Skeletal muscle tissue (tissue), 4 donors: ENCODE data around the gene IFIT1B. TPM values are rescaled to one million over a fixed set of nuclear protein-coding genes. Genes with fewer than 3 reads are reported as not detected.
"Not testable (repeated sequence)": the region's sequence is repeated elsewhere in the genome, so short reads cannot be mapped to it uniquely, and the experiment has no call there.

Source experiments
- H3K27ac ChIP-seq: one replicate; pipeline ENCODE4 v1.7.0; 2013; ENCODE audit warnings: mild to moderate bottlenecking, low read depth, low read length, inconsistent platforms
- H3K27me3 ChIP-seq, 3 donors: one replicate each; pipeline ENCODE4 v1.7.0; 2013; ENCODE audit warnings: low read length in 3 of 3; ENCODE audit not compliant: control insufficient read depth in 3 of 3, insufficient read depth in 3 of 3
- H3K36me3 ChIP-seq, 3 donors: one replicate each; pipeline ENCODE4 v1.7.0; 2013; ENCODE audit warnings: low read length in 3 of 3; ENCODE audit not compliant: control insufficient read depth in 3 of 3, insufficient read depth in 3 of 3
- H3K4me1 ChIP-seq, 3 donors: one replicate each; pipeline ENCODE4 v1.7.0; 2013; ENCODE audit warnings: low read length in 3 of 3, mild to moderate bottlenecking in 3 of 3; ENCODE audit not compliant: control insufficient read depth in 3 of 3, insufficient read depth in 3 of 3
- H3K4me3 ChIP-seq, 3 donors: one replicate each; pipeline ENCODE4 v1.7.0; 2013; ENCODE audit warnings: low read length in 3 of 3
- H3K9ac ChIP-seq, 3 donors: one replicate each; pipeline ENCODE4 v1.7.0; 2013; ENCODE audit warnings: low read length in 3 of 3, mild to moderate bottlenecking in 3 of 3, moderate library complexity in 2 of 3, low read depth in 1 of 3
- H3K9me3 ChIP-seq, 3 donors: one replicate each; pipeline ENCODE4 v1.7.0; 2013; ENCODE audit warnings: low read length in 3 of 3; ENCODE audit not compliant: control insufficient read depth in 3 of 3
- total RNA-seq: library from RNA; depleted of rRNA; stranded (reverse); fragments of >200 nt; gene quantifications from one replicate; pipeline ENCODE4 v1.2.3, GENCODE V29; 2014
- donor health status: Osteomylitis.

The IFIT1B gene
- total RNA-seq, 1 donor from 2014 or later = 2.1 TPM

GRCh38 chr10:89348481-89348880 is 29.4 kb upstream of the IFIT1B start:
- H3K36me3 ChIP-seq = no peaks in the 10 kb centered on the region
- no peaks in the 10 kb centered on the region for H3K27me3 ChIP-seq
- no peak overlapping the region for H3K9ac ChIP-seq
- H3K27ac ChIP-seq = peak overlapping the region; percentile 57
- H3K4me1 ChIP-seq = peaks cover 25 to 34% (median 25%) of the 10 kb centered on the region in 3 donors
- no peak overlapping the region for H3K4me3 ChIP-seq
- no peaks in the 10 kb centered on the region for H3K9me3 ChIP-seq

DNA sequence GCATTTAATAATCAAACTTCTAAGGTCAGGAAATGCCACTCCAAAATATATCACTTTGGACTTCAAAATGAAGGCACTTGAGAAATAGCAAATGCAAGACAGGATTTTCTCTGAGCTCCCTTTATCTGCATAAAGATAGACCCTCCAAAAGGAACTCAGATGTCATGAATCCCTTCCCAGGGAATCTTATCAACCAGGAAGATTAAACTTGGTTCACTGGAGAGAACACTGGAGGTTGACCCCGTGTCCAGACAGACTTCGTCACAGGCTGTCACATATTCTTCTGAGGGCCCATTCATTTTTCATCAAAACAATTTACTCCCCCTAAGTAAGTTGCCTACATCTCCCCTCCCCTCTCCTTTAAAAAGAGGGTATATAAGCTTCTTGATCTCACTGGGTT is 28.9 kb upstream of the IFIT1B start:
- Histone ChIP-seq H3K27ac (no peak overlapping the region), H3K27me3 (no peaks in the 10 kb centered on the region), H3K4me1 (peaks cover 25 to 34% (median 25%) of the 10 kb centered on the region in 3 donors), H3K9me3 (no peaks in the 10 kb centered on the region), H3K36me3 (no peaks in the 10 kb centered on the region), H3K9ac (no peak overlapping the region), H3K4me3 (no peak overlapping the region)

GRCh38 chr10:89350631-89351315 is 27.1 kb upstream of the IFIT1B start:
- not testable (repeated sequence) for H3K9me3 ChIP-seq, H3K36me3 ChIP-seq, H3K27me3 ChIP-seq, H3K4me3 ChIP-seq, H3K9ac ChIP-seq
- Histone ChIP-seq H3K4me1 (peaks cover 25 to 34% (median 25%) of the 10 kb centered on the region in 3 donors), H3K27ac (peak overlapping the region; percentile 75)

GRCh38 chr10:89351412-89351779 is 26.5 kb upstream of the IFIT1B start:
- Histone ChIP-seq H3K9ac (peak overlapping the region in 2 of 3 donors; percentile 34 to 48), H3K4me1 (peaks cover 24 to 31% (median 25%) of the 10 kb centered on the region in 3 donors), H3K4me3 (no peak overlapping the region), H3K27ac (peak overlapping the region; percentile 75), H3K9me3 (no peaks in the 10 kb centered on the region), H3K36me3 (no peaks in the 10 kb centered on the region), H3K27me3 (no peaks in the 10 kb centered on the region)

DNA sequence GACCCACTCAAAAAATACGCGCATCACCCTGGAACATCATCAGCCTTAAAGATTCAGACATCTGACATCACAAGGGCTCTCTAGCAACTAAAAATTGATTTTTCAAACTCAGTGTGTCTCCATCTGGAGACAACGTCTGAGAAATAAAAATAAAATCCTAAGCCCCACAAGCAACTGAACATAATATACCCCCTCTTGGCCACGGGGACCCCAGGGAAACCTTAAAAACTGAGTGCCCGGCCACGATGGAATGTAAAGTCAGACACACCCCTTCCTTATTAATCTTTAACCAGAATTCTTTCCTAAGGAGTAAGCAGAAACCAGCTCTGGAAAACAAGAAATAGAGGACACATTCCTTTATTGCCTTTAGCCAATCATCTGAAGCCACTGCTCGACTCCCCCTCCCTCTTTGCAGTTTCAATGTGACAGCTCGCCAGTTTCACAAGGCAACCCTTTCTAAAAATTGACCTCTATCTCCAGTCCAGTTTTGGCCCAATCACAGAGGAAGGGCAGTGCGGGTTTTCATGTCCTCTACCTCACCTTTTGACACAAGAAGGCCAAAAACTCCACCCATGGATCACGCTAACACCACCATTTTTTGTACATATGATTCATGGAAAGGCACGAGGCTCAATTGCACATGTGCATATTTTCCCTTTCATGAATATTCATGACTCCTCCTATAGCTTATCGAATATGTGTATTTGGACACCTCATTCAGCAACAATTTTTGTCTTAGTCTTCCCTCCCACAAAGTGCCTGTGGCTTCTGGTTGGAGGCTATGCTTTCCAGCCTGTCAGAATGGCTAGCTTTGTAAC is 25.9 kb upstream of the IFIT1B start:
- H3K4me3 ChIP-seq = peak overlapping the region in 1 of 3 donors; percentile 38
- no peaks in the 10 kb centered on the region for H3K36me3 ChIP-seq
- peak overlapping the region in 1 of 3 donors; percentile 35 for H3K9ac ChIP-seq
- no peaks in the 10 kb centered on the region for H3K27me3 ChIP-seq
- H3K27ac ChIP-seq = peak overlapping the region; percentile 75
- H3K4me1 ChIP-seq = peaks cover 18 to 28% (median 25%) of the 10 kb centered on the region in 3 donors
- H3K9me3 ChIP-seq = no peaks in the 10 kb centered on the region

DNA sequence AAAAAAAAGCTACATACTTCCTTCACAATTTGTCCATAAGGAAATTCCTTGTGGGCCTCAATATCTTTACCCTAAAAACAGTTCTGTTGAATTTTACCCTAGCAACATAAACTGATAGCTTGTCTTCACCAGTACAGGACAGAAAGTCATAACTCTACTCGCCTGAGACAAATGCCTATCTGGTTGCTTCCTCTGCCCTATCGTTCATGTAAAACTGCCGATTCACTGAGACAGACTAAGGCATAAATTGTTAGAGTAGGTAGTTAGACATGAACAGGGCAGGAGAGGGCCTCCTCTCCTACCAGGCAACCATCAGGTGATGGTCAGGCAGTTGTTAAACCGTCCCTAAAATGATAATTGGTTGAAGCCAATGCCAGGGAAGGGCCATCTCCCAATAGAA is 25.1 kb upstream of the IFIT1B start:
- no peaks in the 10 kb centered on the region for H3K9me3 ChIP-seq
- no peak overlapping the region for H3K27ac ChIP-seq
- H3K36me3 ChIP-seq = no peaks in the 10 kb centered on the region
- H3K27me3 ChIP-seq = no peaks in the 10 kb centered on the region
- H3K9ac ChIP-seq = no peak overlapping the region
- H3K4me1 ChIP-seq = peaks cover 12 to 25% (median 16%) of the 10 kb centered on the region in 3 donors
- no peak overlapping the region for H3K4me3 ChIP-seq

DNA sequence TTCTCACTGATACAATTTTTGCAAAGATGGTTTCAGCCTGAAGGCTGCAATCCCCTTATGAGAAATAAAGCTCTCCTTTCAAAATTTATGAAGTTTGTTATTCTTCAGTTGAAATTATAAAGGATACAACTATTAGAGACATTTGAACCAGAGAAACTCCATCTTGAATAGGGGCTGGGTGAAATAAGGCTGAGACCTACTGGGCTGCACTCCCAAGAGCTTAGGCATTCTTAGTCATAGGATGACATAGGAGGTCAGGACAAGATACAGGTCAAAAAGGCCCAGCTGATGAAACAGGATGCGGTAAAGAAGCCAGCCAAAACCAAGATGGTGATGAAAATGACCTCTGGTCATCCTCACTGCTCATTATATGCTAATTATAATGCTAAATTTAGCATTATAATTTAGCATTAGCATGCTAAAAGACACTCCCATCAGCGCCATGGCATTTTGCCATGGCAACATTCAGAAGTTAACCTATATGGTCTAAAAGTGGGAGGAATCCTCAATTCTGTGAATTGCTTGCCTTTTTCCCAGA is 22.4 kb upstream of the IFIT1B start:
- no peaks in the 10 kb centered on the region for H3K36me3 ChIP-seq
- H3K27ac ChIP-seq = no peak overlapping the region

DNA sequence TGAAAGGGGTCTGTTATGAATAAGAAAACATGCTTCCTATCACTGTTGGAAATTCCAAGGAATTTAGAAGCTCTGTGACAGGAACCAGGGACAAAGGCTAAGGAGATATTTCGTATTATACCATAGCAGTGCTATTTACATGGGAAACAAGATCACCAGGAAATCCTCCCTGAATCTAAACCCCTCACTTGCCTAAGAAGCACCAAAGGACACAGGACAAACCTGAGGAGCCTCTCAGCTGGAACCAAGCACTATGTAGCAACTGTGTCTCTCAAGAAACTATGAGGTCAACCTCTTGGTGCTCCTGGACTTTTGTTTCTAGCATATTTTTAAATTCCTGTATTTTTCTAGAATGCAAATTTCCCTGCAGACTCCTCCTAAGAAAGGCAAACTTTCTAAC is 20.8 kb upstream of the IFIT1B start:
- Histone ChIP-seq H3K36me3 (no peaks in the 10 kb centered on the region), H3K9me3 (no peaks in the 10 kb centered on the region), H3K27me3 (no peaks in the 10 kb centered on the region), H3K27ac (no peak overlapping the region), H3K4me3 (no peak overlapping the region), H3K9ac (no peak overlapping the region), H3K4me1 (peaks cover 2 to 7% (median 5%) of the 10 kb centered on the region in 3 donors)

More for the DNA sequence above, 22.4 kb upstream of the IFIT1B start:
- H3K9ac ChIP-seq = no peak overlapping the region
- H3K9me3 ChIP-seq = no peaks in the 10 kb centered on the region
- no peak overlapping the region for H3K4me3 ChIP-seq
- H3K4me1 ChIP-seq = peaks cover 10 to 20% (median 16%) of the 10 kb centered on the region in 3 donors
- no peaks in the 10 kb centered on the region for H3K27me3 ChIP-seq

DNA sequence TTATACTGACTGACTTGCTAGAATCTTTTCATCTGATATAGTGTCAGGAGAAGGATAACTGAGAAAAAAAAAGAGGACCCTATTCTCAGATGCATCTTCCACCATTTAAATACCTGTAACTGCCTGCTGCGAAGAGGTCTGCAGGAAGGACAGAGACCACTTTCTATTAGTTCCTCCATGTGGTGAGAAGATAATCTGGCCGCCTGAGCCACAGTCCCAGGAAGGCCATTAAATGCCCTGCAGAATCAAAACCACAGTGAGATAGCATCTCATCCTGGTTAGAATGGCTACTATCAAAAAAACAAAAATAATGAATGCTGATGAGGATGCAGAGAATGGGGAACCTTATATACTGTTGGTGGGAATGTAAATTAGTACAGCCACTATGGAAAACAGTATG is 19.9 kb upstream of the IFIT1B start:
- H3K4me3 ChIP-seq = no peak overlapping the region
- no peak overlapping the region for H3K9ac ChIP-seq
- peaks cover 0 to 1% (median 0%) of the 10 kb centered on the region in 3 donors for H3K4me1 ChIP-seq
- no peaks in the 10 kb centered on the region for H3K36me3 ChIP-seq
- H3K9me3 ChIP-seq = no peaks in the 10 kb centered on the region
- no peaks in the 10 kb centered on the region for H3K27me3 ChIP-seq
- H3K27ac ChIP-seq = no peak overlapping the region

DNA sequence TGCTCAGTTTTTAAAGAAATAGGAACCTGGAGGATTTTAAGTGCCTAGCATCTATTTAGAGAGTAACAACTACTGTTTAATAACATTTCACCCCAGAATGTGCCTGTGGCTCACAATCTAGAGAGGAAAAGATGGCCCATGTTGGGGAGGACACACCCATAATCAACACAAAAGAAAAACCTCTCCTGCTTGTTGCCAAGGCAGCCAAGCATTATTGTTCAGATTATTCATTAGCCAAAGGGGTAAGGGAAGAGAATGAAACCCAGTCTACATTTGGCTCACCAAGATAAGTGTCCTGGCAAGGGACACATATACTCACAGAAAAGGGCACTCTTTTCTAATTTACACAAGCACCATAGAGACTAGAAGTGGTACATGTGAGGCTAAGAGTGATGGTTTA is 17.7 kb upstream of the IFIT1B start:
- Histone ChIP-seq H3K4me3 (no peak overlapping the region), H3K27ac (no peak overlapping the region), H3K27me3 (no peaks in the 10 kb centered on the region), H3K4me1 (peaks cover 0 to 5% (median 0%) of the 10 kb centered on the region in 3 donors), H3K9ac (no peak overlapping the region), H3K9me3 (no peaks in the 10 kb centered on the region), H3K36me3 (no peaks in the 10 kb centered on the region)
